OCI-LY3 (cell line): ENCODE measurements around the gene CACNA1C.

Experiments used
- H2AFZ ChIP-seq: fragments of 200-600, 300-600 bp; shearing (Covaris generic); 2 replicates; pipeline ENCODE4 v1.6.0; 2014; ENCODE audit warnings: antibody characterized with exemption, low read depth, low read length
- H3K27ac ChIP-seq: fragments of 200-600, 300-600 bp; sonication (generic); 2 replicates; pipeline ENCODE4 v1.5.1; 2014; ENCODE audit warnings: mild to moderate bottlenecking, low read length, moderate library complexity, mixed read lengths
- H3K27me3 ChIP-seq: fragments of 200-600, 300-600 bp; sonication (generic); 2 replicates; pipeline ENCODE4 v1.6.1; 2014; ENCODE audit warnings: low read depth, low read length, mixed read lengths
- H3K36me3 ChIP-seq: fragments of 200-600, 300-600 bp; sonication (generic); replicated peaks from 2 replicates; pipeline ENCODE3; 2014; ENCODE audit warnings: low read depth, low read length, mixed read lengths
- H3K4me1 ChIP-seq: fragments of 300-600, 200-600 bp; sonication (generic); 2 replicates; pipeline ENCODE4 v1.6.1; 2014; ENCODE audit warnings: low read length, mixed read lengths
- H3K4me2 ChIP-seq: fragments of 200-600, 300-600 bp; sonication (generic); 2 replicates; pipeline ENCODE4 v1.6.1; 2014; ENCODE audit warnings: low read length, mixed read lengths
- H3K4me3 ChIP-seq: fragments of 300-600, 200-600 bp; sonication (generic); 2 replicates; pipeline ENCODE4 v1.5.1; 2014; ENCODE audit warnings: antibody characterized with exemption, mild to moderate bottlenecking, low read length, moderate library complexity
- H3K79me2 ChIP-seq: fragments of 300-600, 200-600 bp; shearing (Covaris generic); 2 replicates; pipeline ENCODE4 v1.6.1; 2014; ENCODE audit warnings: mild to moderate bottlenecking, low read length, mixed read lengths
- H3K9ac ChIP-seq: fragments of 300-600, 200-600 bp; shearing (Covaris generic); 2 replicates; pipeline ENCODE4 v1.6.0; 2014; ENCODE audit warnings: mild to moderate bottlenecking, low read length, moderate library complexity
- H3K9me3 ChIP-seq: fragments of 200-600, 300-600 bp; shearing (Covaris generic); 2 replicates; pipeline ENCODE4 v1.6.1; 2014; ENCODE audit warnings: low read length, mixed read lengths; ENCODE audit not compliant: insufficient read depth
- H4K20me1 ChIP-seq: fragments of 200-600, 300-600 bp; sonication (generic); 2 replicates; pipeline ENCODE4 v1.6.1; 2016; ENCODE audit warnings: low read length, mixed read lengths; ENCODE audit not compliant: insufficient read depth
- EZH2phosphoT487 ChIP-seq: fragments of 200-600 bp; shearing (Covaris generic); IDR thresholded peaks from 2 replicates; pipeline ENCODE4 v1.6.1; 2018; ENCODE audit warnings: antibody characterized with exemption, mixed run types, low read depth
- TF ChIP-seq, protein P1 (sequence below): fragments of 200-600, 300-600 bp; sonication (generic); IDR thresholded peaks from 2 replicates; pipeline ENCODE4 v1.5.1; 2014; ENCODE audit warnings: antibody characterized with exemption, low read length, low read depth

CACNA1C gene

DNA sequence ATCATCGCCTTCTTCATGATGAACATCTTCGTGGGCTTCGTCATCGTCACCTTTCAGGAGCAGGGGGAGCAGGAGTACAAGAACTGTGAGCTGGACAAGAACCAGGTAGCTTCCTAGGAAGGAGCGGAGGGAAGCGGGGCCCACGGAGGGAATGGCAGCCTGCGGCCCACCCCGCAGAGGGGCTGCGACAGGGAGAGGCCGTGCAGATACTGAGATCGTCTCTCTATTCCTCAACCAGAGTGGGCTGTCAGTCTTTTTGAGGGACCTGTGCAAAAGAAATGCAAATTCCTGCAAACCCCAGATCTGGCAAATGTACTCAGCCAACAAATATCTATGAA is 555.8 kb downstream of the CACNA1C start:
- no peak overlapping the region for H3K9ac ChIP-seq
- H3K36me3 ChIP-seq = no peaks in the 10 kb centered on the region
- H3K27me3 ChIP-seq = peaks cover 7% of the 10 kb centered on the region
- H2AFZ ChIP-seq = no peak overlapping the region
- H3K79me2 ChIP-seq = no peaks in the 10 kb centered on the region
- no peaks in the 10 kb centered on the region for H3K9me3 ChIP-seq
- TF ChIP-seq EZH2phosphoT487 = no peak
- TF ChIP-seq, protein P1, sequence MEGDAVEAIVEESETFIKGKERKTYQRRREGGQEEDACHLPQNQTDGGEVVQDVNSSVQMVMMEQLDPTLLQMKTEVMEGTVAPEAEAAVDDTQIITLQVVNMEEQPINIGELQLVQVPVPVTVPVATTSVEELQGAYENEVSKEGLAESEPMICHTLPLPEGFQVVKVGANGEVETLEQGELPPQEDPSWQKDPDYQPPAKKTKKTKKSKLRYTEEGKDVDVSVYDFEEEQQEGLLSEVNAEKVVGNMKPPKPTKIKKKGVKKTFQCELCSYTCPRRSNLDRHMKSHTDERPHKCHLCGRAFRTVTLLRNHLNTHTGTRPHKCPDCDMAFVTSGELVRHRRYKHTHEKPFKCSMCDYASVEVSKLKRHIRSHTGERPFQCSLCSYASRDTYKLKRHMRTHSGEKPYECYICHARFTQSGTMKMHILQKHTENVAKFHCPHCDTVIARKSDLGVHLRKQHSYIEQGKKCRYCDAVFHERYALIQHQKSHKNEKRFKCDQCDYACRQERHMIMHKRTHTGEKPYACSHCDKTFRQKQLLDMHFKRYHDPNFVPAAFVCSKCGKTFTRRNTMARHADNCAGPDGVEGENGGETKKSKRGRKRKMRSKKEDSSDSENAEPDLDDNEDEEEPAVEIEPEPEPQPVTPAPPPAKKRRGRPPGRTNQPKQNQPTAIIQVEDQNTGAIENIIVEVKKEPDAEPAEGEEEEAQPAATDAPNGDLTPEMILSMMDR = no peak
- no peak overlapping the region for H3K4me3 ChIP-seq
- no peaks in the 10 kb centered on the region for H4K20me1 ChIP-seq
- H3K4me2 ChIP-seq = no peak overlapping the region
- H3K27ac ChIP-seq = no peak overlapping the region
- H3K4me1 ChIP-seq = peaks cover 13% of the 10 kb centered on the region

DNA sequence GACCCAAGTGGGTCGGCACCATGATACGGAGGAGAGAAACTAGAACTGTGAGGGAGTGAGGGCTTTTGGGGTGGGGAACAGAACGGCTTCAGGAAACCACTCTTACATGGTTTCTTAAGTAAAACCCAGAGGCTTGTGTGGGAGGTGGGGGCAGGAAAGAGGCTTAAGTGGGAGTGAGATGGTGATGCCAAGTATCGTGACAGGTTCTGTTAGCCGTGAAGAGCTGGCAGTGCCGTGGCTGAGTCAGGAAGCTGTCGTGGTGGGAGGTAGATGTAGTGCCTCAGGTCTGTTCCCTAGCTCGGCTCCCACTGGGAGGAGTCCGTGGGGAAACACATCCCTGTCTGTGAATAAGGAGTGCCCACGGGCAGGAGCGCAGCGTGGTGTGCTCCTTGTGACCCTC is 556.2 kb downstream of the CACNA1C start:
- Histone ChIP-seq H4K20me1 (no peaks in the 10 kb centered on the region), H3K79me2 (no peaks in the 10 kb centered on the region), H3K4me2 (no peak overlapping the region), H2AFZ (no peak overlapping the region), H3K9me3 (no peaks in the 10 kb centered on the region), H3K27me3 (peaks cover 7% of the 10 kb centered on the region), H3K4me3 (no peak overlapping the region), H3K36me3 (no peaks in the 10 kb centered on the region), H3K4me1 (peaks cover 17% of the 10 kb centered on the region), H3K9ac (no peak overlapping the region), H3K27ac (no peak overlapping the region)
- no peak for TF ChIP-seq EZH2phosphoT487
- TF ChIP-seq, protein P1 = no peak

DNA sequence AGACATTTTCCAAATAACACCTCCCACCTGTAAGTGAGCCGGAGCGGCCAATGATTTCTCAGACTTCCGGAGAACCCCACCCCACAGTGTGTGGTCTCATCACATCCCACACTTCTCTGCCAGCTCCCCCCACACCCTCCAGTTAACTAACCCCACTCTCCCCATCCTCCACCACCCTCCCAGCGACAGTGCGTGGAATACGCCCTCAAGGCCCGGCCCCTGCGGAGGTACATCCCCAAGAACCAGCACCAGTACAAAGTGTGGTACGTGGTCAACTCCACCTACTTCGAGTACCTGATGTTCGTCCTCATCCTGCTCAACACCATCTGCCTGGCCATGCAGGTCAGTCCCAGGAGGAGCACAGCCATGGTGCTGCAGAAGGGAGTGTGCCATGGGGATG is 557.6 kb downstream of the CACNA1C start:
- Histone ChIP-seq H3K9ac (no peak overlapping the region), H3K79me2 (no peaks in the 10 kb centered on the region), H3K27me3 (peaks cover 15% of the 10 kb centered on the region), H3K36me3 (no peaks in the 10 kb centered on the region), H3K4me1 (peaks cover 24% of the 10 kb centered on the region), H3K4me3 (no peak overlapping the region), H4K20me1 (no peaks in the 10 kb centered on the region), H3K9me3 (no peaks in the 10 kb centered on the region), H3K27ac (no peak overlapping the region), H2AFZ (no peak overlapping the region), H3K4me2 (no peak overlapping the region)
- TF ChIP-seq, protein P1 = no peak
- no peak for TF ChIP-seq EZH2phosphoT487

DNA sequence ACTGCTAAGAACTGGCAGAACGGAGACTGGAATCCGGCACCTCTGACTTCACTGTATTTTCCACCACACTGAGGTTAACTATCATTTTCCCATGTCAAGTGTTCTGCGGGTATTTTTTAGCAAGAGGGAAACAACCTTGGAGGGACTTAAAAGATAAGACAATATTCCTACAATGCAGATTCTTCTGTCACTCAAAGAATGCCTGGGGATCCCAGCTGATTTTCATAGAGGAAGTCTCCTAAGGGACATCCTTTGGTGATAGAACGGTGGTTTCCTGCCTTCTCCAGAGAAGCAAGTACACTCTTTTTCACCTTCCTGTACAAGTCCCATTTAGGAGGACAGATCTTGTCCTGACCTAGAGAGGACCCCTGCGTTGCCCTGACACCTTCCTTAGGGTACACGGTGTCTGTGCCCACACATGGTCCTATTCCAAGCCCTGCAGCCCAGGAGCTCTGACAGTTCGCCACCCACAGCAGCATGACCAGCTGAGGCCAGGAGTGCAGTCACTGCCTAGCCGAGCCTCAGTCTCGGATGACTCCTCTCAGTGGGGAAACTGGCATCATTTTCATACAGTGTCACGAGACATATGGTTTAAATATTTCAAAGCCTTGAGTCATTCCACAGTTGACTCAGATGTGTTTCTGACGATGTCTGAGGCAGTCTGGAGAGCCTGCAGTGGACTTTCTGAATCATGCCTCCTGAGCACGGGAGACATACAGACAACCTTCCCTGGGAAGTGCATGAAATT is 560.7 kb downstream of the CACNA1C start:
- Histone ChIP-seq H3K4me1 (peaks cover 24% of the 10 kb centered on the region), H3K4me2 (peak overlapping the region; percentile 88), H3K9ac (peak overlapping the region; percentile 41), H3K79me2 (no peaks in the 10 kb centered on the region), H4K20me1 (no peaks in the 10 kb centered on the region), H3K36me3 (no peaks in the 10 kb centered on the region), H3K27ac (peak overlapping the region; percentile 55), H3K4me3 (peak overlapping the region; percentile 63), H2AFZ (no peak overlapping the region), H3K9me3 (no peaks in the 10 kb centered on the region), H3K27me3 (peaks cover 7% of the 10 kb centered on the region)
- no peak for TF ChIP-seq EZH2phosphoT487
- TF ChIP-seq, protein P1 = no peak
